ENCODE results near the gene RBM41.
A peak's percentile ranks its signal among the peaks of the same experiment; 100 is the strongest.
"Not testable (repeated sequence)": the region's sequence is repeated elsewhere in the genome, so short reads cannot be mapped to it uniquely, and the experiment has no call there.

Gene RBM41

DNA sequence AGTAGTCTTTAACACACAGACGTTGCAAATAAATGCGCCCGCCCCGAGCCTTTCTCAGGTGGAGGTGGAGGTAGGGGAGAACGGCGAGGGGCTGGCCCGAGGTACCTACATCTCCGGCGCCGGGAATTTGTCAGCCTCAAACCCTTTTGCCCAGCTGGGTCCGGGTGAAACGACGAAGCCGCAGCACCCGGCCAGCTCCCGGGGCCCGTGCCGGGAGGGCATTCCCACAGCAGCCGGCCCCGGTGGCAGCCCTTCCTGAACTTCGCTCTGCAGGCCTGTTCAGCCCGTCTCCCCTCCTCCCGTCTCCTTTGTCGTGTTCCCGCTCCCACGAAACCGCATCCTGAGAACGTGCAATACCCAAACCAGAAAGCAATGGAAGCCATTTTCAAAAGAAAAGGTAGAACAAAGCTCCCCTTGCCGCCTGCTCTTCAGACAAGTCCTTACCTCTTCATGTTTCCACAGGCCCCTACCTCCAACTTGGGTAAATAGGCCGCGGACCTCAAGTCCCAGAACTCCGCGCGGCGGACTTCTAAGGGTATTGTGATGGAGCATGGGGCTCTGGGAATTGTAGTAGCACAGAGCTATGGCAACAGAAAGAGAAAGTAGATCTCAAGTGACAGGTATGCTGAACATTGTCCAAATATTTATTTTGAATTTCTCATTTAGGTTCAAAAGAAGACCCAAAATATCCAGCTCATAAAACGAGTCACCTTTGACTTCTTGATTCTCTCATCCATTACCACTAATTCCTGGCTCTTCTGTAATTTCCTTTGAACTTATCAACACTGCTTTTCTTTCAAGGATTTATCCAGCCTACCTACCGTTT lies at the start of gene RBM41:
Gene RBM41 (minus strand): TSS at position 501 of the 826 bp plus-strand sequence. CDS start 49 bp downstream, at position 452.
- peak; percentile 34 for DNase-seq

DNA sequence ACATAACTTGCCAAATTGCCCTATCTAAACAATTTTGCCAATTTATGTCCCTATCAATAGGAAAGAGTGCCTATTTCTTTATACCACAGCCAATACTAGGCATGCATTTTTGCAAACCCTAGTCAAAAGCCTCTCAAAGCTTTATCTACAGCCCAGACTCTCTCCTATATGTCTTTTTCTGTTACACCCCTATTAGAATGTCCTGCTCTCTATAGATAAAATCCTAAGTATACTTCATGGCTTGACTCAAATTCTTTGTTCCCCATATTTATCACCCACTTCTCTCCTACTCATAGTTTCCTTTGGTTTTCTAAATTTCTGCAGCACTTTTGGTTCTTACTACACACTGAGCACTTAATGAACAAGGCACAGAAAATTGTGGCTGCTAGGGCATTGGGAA lies 49.6 kb upstream of the RBM41 start:
- DNase-seq = no peak

DNA sequence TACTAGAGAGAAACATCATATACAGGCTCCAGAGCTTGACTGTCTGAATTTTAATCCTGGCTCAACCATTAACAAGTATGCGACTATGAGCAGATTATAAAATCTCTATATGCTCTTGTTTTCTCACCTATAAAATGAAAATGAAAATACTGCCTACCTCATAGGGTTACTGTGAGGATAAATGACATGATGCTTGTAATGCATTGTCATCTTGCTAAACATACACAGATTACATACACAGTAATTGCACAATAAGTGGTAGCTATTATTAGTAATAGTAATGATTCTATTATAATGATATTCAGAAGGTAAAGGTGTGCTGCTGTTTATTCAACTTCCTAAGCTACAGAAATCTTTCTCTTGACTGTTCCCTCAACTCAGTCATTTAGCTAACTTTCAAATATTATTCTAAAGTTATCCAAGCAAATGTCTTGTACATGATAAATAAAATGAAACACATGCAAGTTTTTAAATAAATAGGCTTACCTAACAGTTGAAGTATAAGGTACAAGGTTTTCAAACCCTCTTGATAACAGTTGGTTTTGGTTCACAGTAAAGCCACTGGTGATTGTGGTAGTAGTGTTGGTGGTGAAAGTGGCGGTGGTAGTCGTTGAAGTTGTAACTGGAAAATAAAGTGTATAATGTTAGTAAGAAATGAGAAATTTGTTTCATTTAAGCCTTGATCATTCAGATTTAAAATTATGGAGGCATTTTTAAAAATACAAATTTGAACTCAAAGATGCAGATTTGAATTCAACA lies 48.7 kb upstream of the RBM41 start:
- DNase-seq = no peak

DNA sequence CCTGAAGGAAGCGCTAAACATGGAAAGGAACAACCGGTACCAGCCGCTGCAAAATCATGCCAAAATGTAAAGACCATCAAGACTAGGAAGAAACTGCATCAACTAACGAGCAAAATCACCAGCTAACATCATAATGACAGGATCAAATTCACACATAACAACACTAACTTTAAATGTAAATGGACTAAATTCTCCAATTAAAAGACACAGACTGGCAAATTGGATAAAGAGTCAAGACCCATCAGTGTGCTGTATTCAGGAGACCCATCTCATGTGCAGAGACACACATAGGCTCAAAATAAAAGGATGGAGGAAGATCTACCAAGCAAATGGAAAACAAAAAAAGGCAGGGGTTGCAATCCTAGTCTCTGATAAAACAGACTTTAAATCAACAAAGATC lies 39.0 kb upstream of the RBM41 start:
- DNase-seq = not testable (repeated sequence)

DNA sequence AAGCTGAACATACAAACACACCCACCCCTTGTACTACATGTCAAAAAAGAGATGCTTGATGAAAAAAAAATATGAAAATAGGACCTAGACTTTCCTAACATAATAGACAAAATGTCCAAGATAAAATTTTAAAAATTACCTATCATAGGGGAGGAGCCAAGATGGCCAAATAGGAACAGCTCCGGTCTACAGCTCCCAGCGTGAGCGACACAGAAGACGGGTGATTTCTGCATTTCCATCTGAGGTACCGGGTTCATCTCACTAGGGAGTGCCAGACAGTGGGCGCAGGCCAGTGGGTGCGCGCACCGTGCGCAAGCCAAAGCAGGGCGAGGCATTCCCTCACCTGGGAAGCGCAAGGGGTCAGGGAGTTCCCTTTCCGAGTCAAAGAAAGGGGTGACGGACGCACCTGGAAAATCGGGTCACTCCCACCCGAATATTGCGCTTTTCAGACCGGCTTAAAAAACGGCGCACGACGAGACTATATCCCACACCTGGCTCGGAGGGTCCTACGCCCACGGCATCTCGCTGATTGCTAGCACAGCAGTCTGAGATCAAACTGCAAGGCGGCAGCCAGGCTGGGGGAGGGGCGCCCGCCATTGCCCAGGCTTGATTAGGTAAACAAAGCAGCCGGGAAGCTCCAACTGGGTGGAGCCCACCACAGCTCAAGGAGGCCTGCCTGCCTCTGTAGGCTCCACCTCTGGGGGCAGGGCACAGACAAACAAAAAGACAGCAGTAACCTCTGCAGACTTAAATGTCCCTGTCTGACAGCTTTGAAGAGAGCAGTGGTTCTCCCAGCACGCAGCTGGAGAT lies 37.2 kb upstream of the RBM41 start:
- not testable (repeated sequence) for DNase-seq

DNA sequence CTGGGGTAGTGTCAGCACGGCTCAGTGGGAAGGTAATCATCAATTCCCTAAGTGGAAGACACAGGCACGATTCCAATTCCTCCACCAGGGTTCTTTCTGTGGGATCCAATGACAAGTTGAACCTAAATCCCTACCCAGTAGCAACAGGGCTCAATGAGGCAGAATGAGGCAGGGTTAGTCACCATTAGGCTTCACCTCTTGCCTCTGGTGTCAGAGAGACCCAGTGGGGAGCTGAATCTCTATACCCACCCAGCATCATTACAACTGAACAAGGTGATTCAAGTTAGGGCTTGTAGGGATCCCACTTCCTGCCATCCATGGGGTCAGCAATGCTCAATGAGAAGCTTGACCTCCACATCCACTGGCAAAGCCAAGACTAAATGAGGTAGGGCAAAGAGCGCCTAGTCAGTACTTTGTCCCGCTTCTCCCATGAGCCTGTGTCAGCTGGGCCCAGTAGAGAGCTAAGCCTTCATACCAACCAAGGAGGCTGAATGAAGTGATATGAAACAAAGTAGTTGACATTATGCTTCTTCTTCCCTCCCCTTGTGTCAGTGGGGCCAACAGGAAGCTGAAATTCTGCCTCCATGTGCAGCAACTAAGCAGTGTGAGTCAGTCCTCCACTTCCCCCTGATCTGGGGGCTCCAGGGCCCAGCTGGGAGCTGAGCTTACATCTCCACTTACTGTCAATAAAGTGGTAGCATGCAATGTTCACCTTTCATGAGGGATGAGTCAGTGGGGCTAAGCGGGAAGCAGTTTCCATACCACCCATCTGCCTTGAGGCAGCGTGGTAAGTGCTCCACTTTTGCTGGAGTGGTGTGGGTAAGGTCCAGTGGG lies 36.4 kb upstream of the RBM41 start:
- DNase-seq = no peak

DNA sequence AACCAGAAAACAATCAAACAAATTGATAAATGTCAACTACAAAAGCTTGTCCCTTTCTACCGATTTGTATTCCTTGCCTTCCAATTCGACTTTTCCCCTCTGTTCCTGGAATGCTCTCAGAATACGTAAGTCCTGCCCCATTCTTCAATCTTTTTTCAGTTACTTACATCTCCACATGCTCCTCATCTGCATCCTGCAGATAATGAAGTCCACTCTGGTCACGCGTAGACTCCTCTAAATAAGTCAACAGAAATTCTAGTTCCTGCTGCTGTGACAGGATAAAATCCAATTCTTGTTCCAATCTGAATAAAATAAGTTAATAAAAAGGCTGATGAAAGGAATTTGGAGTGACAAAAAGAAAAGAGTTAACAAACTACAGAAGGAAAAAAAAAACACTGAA lies 34.4 kb upstream of the RBM41 start:
- no peak for DNase-seq

DNA sequence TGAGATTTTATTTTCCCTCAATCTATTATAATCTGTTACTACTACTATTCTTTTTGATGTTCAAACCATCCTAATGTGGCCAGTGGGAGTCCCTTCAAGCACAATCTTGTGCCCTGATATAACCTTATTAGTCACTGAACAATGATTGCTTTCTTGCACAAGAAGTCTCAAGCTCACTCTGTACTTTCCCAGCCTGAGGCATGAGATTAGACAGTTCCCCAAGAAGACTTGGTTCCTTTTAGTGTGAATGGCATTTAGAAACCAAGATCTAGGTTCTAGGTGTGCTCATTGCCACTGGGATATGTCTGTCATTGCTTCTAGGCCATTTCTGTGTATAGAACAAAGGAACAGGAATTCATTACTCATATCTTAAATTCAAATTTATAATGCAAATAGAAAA lies 28.0 kb upstream of the RBM41 start:
- DNase-seq = no peak

DNA sequence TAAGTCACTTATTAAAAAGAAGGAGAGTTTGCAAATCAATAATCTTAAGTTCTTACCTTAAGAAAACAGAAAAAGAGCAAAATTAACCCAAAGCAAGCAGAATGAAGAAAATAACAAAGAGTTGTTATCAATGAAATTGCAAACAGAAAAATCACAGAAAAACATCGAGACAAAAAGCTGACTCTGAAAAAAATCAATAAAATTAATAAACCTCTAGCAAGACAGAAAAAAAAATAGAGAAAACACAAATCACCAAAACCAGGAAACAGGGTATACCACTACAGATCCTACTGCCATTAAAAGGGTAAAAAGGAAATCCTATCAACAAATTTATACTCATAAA lies 17.3 kb upstream of the RBM41 start:
- no peak for DNase-seq

DNA sequence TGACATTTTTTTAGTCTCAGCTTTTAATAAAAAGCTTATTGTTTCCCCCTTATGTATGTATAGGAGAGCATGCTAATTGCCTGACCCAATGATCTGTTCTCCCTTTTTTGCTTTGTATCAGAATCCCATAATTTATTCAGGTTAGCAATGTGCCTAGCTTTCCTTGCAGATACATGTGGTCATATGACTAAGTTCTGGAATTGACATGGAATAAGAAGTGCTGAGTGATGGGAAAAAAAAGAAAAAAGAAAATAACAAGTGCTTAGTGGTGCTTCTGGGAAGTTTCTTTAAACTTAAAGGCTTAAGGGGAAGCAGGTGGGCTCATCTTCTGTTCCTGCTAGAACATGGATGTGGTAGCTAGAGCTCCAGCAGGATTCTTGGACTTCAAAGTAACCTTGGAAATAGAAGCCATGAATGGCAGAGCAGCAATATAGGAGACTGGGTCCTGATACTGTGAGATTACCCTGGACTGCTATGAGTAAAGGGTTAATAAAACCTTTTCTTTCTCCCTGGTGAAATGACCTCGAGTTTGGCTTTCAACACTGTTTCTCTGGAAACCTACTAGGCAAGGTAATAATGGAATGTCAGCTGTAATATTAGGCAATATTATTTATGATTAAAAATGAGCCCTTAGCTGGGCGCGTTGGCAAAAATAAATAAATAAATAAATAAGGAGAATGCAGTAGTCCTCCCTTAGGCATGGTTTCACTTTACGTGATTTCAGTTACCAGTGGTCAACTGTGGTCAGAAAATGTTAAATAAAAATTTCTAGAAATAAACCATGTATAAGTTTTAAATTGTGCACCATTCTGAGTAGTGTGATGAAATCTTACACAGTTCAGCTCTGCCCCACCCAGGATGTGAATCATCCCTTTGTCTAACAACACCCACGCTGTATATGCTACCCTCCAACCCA lies 16.7 kb upstream of the RBM41 start:
- no peak for DNase-seq

DNA sequence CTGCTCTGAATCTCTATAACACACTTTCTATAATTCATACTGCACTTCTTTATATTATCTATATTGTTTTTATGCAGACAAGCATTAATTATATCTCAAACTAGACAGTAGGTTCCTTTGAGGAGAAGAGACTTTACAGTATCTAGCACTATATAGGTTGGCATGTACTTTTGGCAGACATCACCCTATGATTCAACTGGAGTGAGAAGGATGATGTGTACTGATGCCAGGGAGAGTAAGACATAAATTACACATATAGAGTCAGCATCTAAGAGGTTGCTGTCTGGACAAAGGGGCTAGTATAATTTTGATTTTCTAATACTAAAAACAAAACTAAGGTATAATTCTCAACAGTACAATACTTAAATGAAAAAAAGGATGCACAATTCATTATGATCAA lies 5.1 kb upstream of the RBM41 start:
- DNase-seq = no peak

DNA sequence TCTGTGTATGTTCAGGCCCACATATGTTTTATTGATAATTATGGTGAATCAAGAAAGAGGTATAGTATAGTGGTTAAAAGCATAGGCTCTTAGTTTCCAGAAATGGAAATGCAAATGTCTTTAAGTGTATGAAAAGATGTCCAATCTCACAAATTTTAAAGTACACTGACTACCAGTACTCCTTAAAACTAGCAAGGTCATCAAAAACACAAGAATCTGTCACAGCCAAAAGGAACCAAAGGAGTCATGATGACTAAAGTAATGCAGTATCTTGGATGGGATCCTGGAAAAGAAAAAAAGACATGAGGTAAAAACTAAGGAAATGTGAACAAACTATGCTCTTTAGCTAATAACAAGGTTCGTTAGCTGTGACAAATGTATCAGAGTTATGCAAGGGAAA lies 661 bp upstream of the RBM41 start:
- DNase-seq = no peak

DNA sequence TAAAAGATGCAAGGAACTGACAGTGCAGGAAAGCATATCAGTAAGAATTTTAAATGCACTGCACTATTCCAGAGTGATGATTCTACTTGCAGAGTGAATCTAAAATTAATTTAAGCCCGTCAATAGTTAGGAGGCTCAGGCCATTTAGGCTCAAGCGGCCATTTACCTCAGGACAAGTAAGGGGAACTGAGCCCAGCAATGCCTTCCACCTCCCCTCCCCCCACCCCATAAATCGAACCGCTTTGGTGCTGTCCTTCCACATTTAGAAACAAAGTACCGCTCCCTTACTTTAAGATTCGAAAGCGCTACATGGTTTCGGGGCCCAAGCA lies 665 bp downstream of the RBM41 start:
- no peak for DNase-seq

DNA sequence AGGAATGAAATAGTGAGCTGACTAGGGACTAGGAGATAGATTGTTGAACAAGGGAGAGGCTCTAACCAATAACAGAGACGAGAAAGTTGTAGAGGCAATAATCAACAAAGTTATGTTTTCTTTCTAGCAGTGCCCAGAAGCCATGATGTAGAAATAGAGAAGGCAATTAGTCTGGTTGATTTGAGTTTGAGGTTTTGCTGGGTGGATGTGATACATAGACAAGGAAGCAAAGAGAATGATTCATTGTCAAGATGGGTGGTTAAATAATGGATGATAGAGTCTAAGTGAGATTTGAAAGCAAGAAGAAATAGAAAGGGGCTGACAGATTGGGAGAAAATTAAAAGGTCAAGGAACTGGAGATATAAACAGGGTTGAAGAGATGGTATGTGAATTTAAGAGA lies 11.2 kb downstream of the RBM41 start:
- DNase-seq = no peak

DNA sequence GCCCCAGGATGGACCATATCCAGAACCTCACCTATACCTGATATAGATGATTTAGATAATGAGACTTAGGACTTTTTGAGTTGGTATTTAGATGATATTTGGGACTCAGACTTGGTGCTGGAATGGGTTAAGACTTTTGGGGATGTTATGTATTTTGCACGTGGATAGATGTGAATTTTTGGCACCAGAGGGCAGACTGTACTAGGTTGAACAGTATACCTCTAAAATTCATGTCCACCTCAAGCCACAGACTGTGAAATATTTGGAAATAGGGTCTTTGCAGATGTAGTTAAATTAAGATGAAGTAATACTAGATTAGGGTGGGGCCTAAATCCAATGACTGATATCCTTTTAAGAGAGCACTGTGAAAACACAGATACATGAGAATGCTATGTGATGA lies 15.6 kb downstream of the RBM41 start:
- no peak for DNase-seq

DNA sequence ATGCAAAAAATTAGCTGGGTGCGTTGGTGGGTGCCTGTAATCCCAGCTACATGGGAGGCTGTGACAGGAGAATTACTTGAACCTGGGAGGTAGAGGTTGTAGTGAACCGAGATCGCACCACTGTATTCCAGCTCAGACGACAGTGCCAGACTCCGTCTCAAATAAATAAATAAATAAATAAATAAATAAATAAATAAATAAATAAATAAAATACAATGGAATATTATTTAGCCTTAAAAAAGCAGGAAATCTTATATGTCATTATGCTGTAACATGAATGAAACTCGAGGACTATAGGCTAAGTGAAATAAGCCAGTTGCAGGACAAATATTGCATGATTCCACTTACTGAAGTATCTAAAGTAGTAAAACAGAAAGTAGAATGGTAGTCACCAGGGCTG lies 42.5 kb downstream of the RBM41 start:
- no peak for DNase-seq

DNA sequence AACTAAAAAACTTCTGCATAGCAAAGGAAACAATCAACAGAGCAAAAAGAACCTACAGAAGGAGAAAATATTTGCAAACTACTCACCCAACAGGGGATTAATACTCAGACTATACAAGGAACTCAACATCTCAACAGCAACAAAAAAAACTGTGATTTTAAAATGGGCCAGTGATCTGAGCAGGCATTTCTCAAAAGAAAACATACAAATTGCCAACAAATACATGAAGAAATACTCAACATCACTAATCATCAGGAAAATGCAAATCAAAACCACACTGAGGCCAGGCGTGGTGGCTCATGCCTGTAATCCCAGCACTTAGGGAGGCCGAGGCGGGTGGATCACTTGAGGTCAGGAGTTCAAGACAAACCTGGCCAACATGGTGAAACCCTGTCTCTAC lies 60.9 kb downstream of the RBM41 start:
- not testable (repeated sequence) for DNase-seq

DNA sequence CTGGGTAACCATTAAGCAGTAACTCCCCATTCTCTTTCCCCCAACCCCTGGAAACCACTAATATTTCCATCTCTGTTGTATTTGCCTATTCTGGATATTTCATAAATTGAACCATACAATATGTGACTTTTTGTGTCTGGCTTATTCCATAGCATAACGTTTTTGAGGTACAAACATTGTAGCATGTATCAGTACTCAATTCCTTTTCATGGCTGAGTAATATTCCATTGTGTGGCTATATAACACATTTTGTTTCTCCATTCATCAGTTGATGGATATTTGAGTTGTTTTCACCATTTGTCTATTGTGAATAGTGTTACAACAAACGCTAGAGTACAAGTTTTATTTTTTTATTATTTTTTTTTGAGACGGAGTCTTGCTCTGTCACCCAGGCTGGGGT lies 63.6 kb downstream of the RBM41 start:
- DNase-seq = no peak

DNA sequence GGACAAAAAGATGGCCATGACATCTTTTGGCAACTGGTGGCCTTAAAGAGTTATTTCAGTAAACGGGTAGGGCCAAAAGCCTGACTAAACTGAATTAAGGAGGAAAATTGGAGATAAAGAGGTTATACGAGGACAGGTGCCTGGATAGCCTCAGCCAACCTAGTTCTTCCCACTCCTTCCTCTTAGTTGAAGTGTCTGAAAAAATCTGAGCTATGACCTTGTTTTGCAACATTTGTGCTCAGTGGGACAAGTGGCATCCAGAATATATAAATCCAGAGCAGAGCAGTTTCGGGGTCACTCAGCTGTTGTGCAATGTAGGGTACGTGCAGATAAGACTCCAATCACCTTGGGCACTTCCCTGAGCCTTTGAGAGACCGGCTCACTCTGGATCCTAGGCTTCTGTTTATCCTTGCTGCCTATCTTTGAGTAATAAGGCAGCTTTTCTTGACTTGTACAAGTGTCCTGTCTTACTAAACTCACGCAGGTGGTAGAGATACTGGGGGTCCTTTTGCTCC lies 68.4 kb downstream of the RBM41 start:
- DNase-seq = no peak

DNA sequence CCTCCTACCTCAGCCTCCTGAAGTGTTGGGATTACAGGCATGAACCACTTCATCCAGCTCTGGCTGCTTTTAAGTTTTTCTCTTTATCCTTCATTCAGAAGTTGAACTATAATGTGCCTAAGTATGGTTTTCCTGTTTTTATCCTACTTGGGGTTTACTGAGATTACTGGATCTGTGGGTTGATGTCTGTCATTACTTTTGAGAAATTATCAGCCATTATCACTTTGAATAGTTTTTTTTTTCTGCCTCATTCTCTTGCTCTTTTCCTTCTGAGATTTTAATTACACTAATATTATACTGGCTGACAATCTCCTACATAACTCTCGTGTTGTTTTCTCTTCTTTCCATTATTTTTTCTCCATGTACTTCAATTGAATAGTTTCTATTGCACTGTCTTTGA lies 71.0 kb downstream of the RBM41 start:
- no peak for DNase-seq

DNA sequence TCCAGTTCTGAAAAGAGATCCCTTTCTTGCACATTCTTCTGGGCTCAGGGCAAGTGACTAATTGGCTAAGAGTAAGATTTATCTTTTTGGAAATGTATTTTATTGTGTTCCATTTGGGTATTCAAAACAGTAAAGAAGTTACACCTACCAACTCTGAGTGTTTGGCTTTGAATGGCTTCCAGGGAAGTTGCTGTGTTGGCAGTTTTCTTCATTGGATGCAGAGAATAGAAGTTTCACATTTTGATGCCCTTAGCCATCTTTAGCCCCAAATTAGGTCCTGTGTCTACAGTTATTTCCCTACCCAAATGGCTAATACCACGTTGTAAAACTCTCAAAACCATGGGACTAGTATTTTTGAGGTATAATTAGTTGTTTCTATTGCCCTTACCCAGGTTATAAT lies 88.9 kb downstream of the RBM41 start:
- DNase-seq = no peak

DNA sequence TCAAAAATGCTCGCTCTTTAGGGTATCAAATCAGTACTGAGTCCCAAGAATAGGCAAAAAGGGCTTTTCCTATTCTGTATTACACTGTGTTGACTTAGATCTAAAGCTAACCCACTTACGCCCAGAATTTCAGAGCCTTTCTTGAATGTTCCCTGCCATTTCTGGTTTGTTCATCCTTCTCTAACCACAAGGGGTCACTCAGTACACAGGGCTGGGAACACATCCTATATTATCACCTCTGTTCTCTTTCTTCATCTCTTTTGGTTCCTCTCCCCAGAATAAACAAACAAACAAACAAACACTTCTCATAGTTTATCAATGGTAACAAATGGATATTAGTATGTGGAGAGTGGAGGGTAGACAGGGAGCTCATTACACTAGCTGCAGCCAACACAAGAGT lies 93.1 kb downstream of the RBM41 start:
- DNase-seq = no peak
